Measurements from ENCODE around the gene FRG2C. TPM values are rescaled to one million over a fixed set of nuclear protein-coding genes. Genes with fewer than 3 reads are reported as not detected.
"Not testable (repeated sequence)": the region's sequence is repeated elsewhere in the genome, so short reads cannot be mapped to it uniquely, and the experiment has no call there.

Gene FRG2C
- total RNA-seq: not detected
- long read RNA-seq: 0 reads

GRCh38 chr3:75664028-75664427 is at the start of gene FRG2C:
FRG2C (plus strand) TSS chr3:75664328; CDS start chr3:75664380, 52 bp downstream.
- DNase-seq; ATAC-seq; intact Hi-C loops (cut with DNase I, micrococcal nuclease): not testable (repeated sequence)

GRCh38 chr3:75618666-75619305 is 45.3 kb upstream of the FRG2C start:
- ATAC-seq; intact Hi-C loops (cut with DNase I, micrococcal nuclease): not testable (repeated sequence)
- peak; percentile 49 to 87 for DNase-seq

GRCh38 chr3:75619481-75620031 is 44.6 kb upstream of the FRG2C start:
- ATAC-seq; intact Hi-C loops (cut with DNase I, micrococcal nuclease): not testable (repeated sequence)
- peak in 1 of 2 donors; percentile 3 for DNase-seq

- ATAC-seq; intact Hi-C loops (cut with DNase I, micrococcal nuclease); DNase-seq: not testable (repeated sequence)
These were observed 42.4 kb upstream of the FRG2C start for GRCh38 chr3:75621772-75622171.

GRCh38 chr3:75623656-75624055 is 40.5 kb upstream of the FRG2C start:
- intact Hi-C loops (cut with DNase I, micrococcal nuclease); ATAC-seq; DNase-seq: not testable (repeated sequence)

- intact Hi-C loops (cut with DNase I, micrococcal nuclease); ATAC-seq; DNase-seq: not testable (repeated sequence)
These were observed 33.1 kb upstream of the FRG2C start for GRCh38 chr3:75630887-75631535.

GRCh38 chr3:75631541-75631940 is 32.6 kb upstream of the FRG2C start:
- intact Hi-C loops (cut with DNase I, micrococcal nuclease): no loop called here
- ATAC-seq (no peak), DNase-seq (no peak)

GRCh38 chr3:75638947-75639346 is 25.2 kb upstream of the FRG2C start:
- intact Hi-C loops (cut with DNase I, micrococcal nuclease); DNase-seq; ATAC-seq: not testable (repeated sequence)

GRCh38 chr3:75641107-75641517 is 23.0 kb upstream of the FRG2C start:
- intact Hi-C loops (cut with DNase I, micrococcal nuclease); ATAC-seq: not testable (repeated sequence)
- DNase-seq: peak; percentile 58 to 87

GRCh38 chr3:75643031-75643800 is 20.9 kb upstream of the FRG2C start:
- intact Hi-C loops (cut with DNase I, micrococcal nuclease); ATAC-seq: not testable (repeated sequence)
- DNase-seq: peak in 1 of 2 donors; percentile 14

- DNase-seq; intact Hi-C loops (cut with DNase I, micrococcal nuclease); ATAC-seq: not testable (repeated sequence)
These were observed 18.6 kb upstream of the FRG2C start for GRCh38 chr3:75645548-75645947.

GRCh38 chr3:75650191-75650590 is 13.9 kb upstream of the FRG2C start:
- ATAC-seq (no peak), DNase-seq (no peak)
- intact Hi-C loops (cut with DNase I, micrococcal nuclease): no loop called here

- intact Hi-C loops (cut with DNase I, micrococcal nuclease); DNase-seq; ATAC-seq: not testable (repeated sequence)
These were observed 8.8 kb upstream of the FRG2C start for GRCh38 chr3:75655101-75655904.

- intact Hi-C loops (cut with DNase I, micrococcal nuclease); DNase-seq; ATAC-seq: not testable (repeated sequence)
These were observed 8.2 kb upstream of the FRG2C start for GRCh38 chr3:75655956-75656355.

- peak; percentile 58 for ATAC-seq
- intact Hi-C loops (cut with DNase I, micrococcal nuclease): not testable (repeated sequence)
- peak; percentile 48 to 82 for DNase-seq
These were observed 5.6 kb upstream of the FRG2C start for GRCh38 chr3:75658411-75659107.

GRCh38 chr3:75659108-75659433 is 5.1 kb upstream of the FRG2C start:
- ATAC-seq; DNase-seq; intact Hi-C loops (cut with DNase I, micrococcal nuclease): not testable (repeated sequence)

- intact Hi-C loops (cut with DNase I, micrococcal nuclease); DNase-seq; ATAC-seq: not testable (repeated sequence)
These were observed 1.5 kb downstream of the FRG2C start for GRCh38 chr3:75665626-75666025.

All from left colon (tissue), 2 donors.